KMS-11 (cell line): ENCODE results near the gene ARHGAP8.

ENCODE experiments used
- H2AFZ ChIP-seq: fragments of 200-600 bp; sonication (generic); 2 replicates; pipeline ENCODE4 v1.6.1; 2016; ENCODE audit warnings: antibody characterized with exemption, mixed run types, low read depth
- H3K27ac ChIP-seq: fragments of 200-600 bp; sonication (generic); 2 replicates; pipeline ENCODE4 v1.6.1; 2016; ENCODE audit warnings: mild to moderate bottlenecking, mixed run types
- H3K27me3 ChIP-seq: fragments of 200-600 bp; sonication (generic); 2 replicates; pipeline ENCODE4 v1.6.1; 2017; ENCODE audit warnings: mild to moderate bottlenecking, low read depth, mixed run types, moderate library complexity; ENCODE audit not compliant: insufficient read depth
- H3K36me3 ChIP-seq: fragments of 200-600 bp; sonication (generic); 2 replicates; pipeline ENCODE4 v1.6.1; 2017; ENCODE audit warnings: mild to moderate bottlenecking, mixed run types; ENCODE audit not compliant: insufficient read depth
- H3K4me1 ChIP-seq: fragments of 200-600 bp; sonication (generic); 2 replicates; pipeline ENCODE4 v1.6.1; 2016; ENCODE audit warnings: mild to moderate bottlenecking, low read depth, mixed run types; ENCODE audit not compliant: poor library complexity, severe bottlenecking
- H3K4me2 ChIP-seq: fragments of 200-600 bp; sonication (generic); 2 replicates; pipeline ENCODE4 v1.7.0; 2016; ENCODE audit warnings: mild to moderate bottlenecking, mixed run types
- H3K4me3 ChIP-seq: fragments of 200-600 bp; sonication (generic); IDR thresholded peaks from 2 replicates; pipeline ENCODE4 v1.6.1; 2017; ENCODE audit warnings: low read depth, low read length, mixed read lengths; ENCODE audit not compliant: insufficient read depth
- H3K79me2 ChIP-seq: fragments of 200-600 bp; sonication (generic); 2 replicates; pipeline ENCODE4 v1.6.1; 2016; ENCODE audit warnings: low read depth, mixed run types; ENCODE audit not compliant: insufficient read depth
- H3K9ac ChIP-seq: fragments of 200-600 bp; sonication (generic); 2 replicates; pipeline ENCODE4 v1.6.1; 2016; ENCODE audit warnings: mild to moderate bottlenecking, mixed run types
- H4K20me1 ChIP-seq: fragments of 200-600 bp; sonication (generic); 2 replicates; pipeline ENCODE4 v1.6.1; 2016; ENCODE audit warnings: mild to moderate bottlenecking, mixed run types; ENCODE audit not compliant: insufficient read depth
- CTCF ChIP-seq: fragments of 200-600 bp; sonication (generic); conservative IDR thresholded peaks from 2 replicates; pipeline ENCODE4 v1.6.1; 2017; ENCODE audit warnings: low read depth, mild to moderate bottlenecking, antibody characterized with exemption, low read length, moderate library complexity, mixed read lengths

ARHGAP8 gene

GRCh38 chr22:44906248-44906936 is 154.0 kb downstream of the ARHGAP8 start:
- Histone ChIP-seq H3K4me1 (no peaks in the 10 kb centered on the region), H3K4me2 (no peak overlapping the region), H4K20me1 (no peaks in the 10 kb centered on the region), H3K27ac (no peak overlapping the region), H3K36me3 (no peaks in the 10 kb centered on the region), H3K79me2 (no peaks in the 10 kb centered on the region), H3K9ac (no peak overlapping the region), H3K4me3 (no peak overlapping the region), H2AFZ (no peak overlapping the region), H3K27me3 (peaks cover 2% of the 10 kb centered on the region; the same call in 1 of the 2 replicates)
- no peak for TF ChIP-seq CTCF

DNA sequence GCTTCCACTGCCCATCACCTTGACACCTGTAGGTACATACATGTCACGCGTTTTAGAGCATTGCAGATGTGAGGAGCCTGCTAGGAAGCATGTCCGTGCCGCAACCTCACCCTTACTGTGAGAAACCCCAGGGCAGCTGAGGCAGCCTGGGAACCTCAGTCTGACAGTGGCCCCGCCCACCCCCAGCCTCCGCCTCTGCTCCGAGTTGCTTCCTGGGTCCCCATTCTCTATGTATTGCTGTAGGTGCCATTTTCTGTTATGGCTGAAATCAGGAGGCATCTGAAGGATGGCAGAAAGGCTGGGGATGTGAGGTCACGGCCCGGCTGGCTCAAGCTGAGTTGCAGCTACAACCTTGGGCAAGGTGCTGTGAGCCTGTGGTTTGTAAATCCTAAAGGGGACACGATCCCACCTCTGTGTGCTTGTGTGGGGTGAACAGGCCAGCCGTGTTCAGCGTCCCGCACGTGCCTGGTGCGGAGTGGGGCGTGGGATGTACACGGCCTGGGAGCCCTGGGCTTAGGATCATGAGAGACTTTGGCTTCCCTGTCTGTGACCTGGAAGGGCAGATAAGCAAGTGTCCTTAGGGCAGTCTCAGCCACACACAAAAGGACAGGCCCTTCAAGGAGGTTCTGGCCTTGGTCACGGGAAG is 154.7 kb downstream of the ARHGAP8 start:
- no peaks in the 10 kb centered on the region for H4K20me1 ChIP-seq
- no peak overlapping the region for H2AFZ ChIP-seq
- TF ChIP-seq CTCF: no peak
- no peak overlapping the region for H3K27ac ChIP-seq
- peaks cover 2% of the 10 kb centered on the region; the same call in 1 of the 2 replicates for H3K27me3 ChIP-seq
- no peaks in the 10 kb centered on the region for H3K36me3 ChIP-seq
- no peak overlapping the region for H3K4me3 ChIP-seq
- no peaks in the 10 kb centered on the region for H3K79me2 ChIP-seq
- H3K4me1 ChIP-seq: no peaks in the 10 kb centered on the region
- H3K4me2 ChIP-seq: no peak overlapping the region
- no peak overlapping the region for H3K9ac ChIP-seq

- no peak for TF ChIP-seq CTCF
- H3K27me3 ChIP-seq: peaks cover 2% of the 10 kb centered on the region; the same call in 1 of the 2 replicates
- no peaks in the 10 kb centered on the region for H3K36me3 ChIP-seq
- no peak overlapping the region for H2AFZ ChIP-seq
- H3K27ac ChIP-seq: no peak overlapping the region
- H3K9ac ChIP-seq: no peak overlapping the region
- no peaks in the 10 kb centered on the region for H4K20me1 ChIP-seq
- no peak overlapping the region for H3K4me3 ChIP-seq
- no peaks in the 10 kb centered on the region for H3K4me1 ChIP-seq
- H3K4me2 ChIP-seq: no peak overlapping the region
- H3K79me2 ChIP-seq: no peaks in the 10 kb centered on the region
Observed at GRCh38 chr22:44907765-44908737, 155.7 kb downstream of the ARHGAP8 start.

- no peak overlapping the region for H3K27ac ChIP-seq
- no peak overlapping the region for H2AFZ ChIP-seq
- TF ChIP-seq CTCF: no peak
- H3K4me2 ChIP-seq: no peak overlapping the region
- H3K36me3 ChIP-seq: no peaks in the 10 kb centered on the region
- no peaks in the 10 kb centered on the region for H3K79me2 ChIP-seq
- H3K4me1 ChIP-seq: no peaks in the 10 kb centered on the region
- no peak overlapping the region for H3K9ac ChIP-seq
- H3K4me3 ChIP-seq: no peak overlapping the region
- H4K20me1 ChIP-seq: no peaks in the 10 kb centered on the region
- H3K27me3 ChIP-seq: no peaks in the 10 kb centered on the region; the same call in 1 of the 2 replicates
Observed at GRCh38 chr22:44909241-44909640, 156.9 kb downstream of the ARHGAP8 start.
